A549 (cell line): ENCODE measurements around the gene DNAH17.

Source experiments
- SMC3 ChIP-seq: fragments of >200 bp; sonication (Bioruptor Twin); formaldehyde crosslinking; IDR thresholded peaks from 3 replicates; pipeline ENCODE4 v1.6.1; 2018; ENCODE audit warnings: inconsistent platforms
- TF ChIP-seq, protein P1 (sequence below): IDR thresholded peaks from 2 replicates; pipeline ENCODE4 v1.6.1; 2012

- TF ChIP-seq, protein P1, sequence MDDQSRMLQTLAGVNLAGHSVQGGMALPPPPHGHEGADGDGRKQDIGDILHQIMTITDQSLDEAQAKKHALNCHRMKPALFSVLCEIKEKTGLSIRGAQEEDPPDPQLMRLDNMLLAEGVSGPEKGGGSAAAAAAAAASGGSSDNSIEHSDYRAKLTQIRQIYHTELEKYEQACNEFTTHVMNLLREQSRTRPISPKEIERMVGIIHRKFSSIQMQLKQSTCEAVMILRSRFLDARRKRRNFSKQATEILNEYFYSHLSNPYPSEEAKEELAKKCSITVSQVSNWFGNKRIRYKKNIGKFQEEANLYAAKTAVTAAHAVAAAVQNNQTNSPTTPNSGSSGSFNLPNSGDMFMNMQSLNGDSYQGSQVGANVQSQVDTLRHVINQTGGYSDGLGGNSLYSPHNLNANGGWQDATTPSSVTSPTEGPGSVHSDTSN = no peak
- no peak for TF ChIP-seq SMC3
Measured at GRCh38 chr17:78561166-78561565, 16.0 kb downstream of the DNAH17 start.
